ENCODE measurements around the gene MARS1.

Gene MARS1

GRCh38 chr12:57483466-57483865 lies 4.4 kb upstream of the MARS1 start:
- H3K79me2 ChIP-seq (ENCODE audit: low read length): peaks cover 7% of the 10 kb centered on the region
- H2AFZ ChIP-seq (ENCODE audit: low read depth, low read length): no peak overlapping the region
- no peak overlapping the region for H3K27ac ChIP-seq (ENCODE audit: low read length)
- H4K20me1 ChIP-seq (ENCODE audit: insufficient read depth, low read length): no peaks in the 10 kb centered on the region
- TF ChIP-seq EZH2phosphoT487 (IDR thresholded peaks at IDR 0.05; ENCODE audit: low read depth): no peak
- TF ChIP-seq, protein P1, sequence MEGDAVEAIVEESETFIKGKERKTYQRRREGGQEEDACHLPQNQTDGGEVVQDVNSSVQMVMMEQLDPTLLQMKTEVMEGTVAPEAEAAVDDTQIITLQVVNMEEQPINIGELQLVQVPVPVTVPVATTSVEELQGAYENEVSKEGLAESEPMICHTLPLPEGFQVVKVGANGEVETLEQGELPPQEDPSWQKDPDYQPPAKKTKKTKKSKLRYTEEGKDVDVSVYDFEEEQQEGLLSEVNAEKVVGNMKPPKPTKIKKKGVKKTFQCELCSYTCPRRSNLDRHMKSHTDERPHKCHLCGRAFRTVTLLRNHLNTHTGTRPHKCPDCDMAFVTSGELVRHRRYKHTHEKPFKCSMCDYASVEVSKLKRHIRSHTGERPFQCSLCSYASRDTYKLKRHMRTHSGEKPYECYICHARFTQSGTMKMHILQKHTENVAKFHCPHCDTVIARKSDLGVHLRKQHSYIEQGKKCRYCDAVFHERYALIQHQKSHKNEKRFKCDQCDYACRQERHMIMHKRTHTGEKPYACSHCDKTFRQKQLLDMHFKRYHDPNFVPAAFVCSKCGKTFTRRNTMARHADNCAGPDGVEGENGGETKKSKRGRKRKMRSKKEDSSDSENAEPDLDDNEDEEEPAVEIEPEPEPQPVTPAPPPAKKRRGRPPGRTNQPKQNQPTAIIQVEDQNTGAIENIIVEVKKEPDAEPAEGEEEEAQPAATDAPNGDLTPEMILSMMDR (IDR thresholded peaks at IDR 0.05; ENCODE audit: low read depth, low read length): no peak
- no peaks in the 10 kb centered on the region for H3K9me3 ChIP-seq (ENCODE audit: insufficient read depth, low read length)
- H3K4me3 ChIP-seq (ENCODE audit: low read length): no peak overlapping the region
- H3K4me2 ChIP-seq (ENCODE audit: low read length): no peak overlapping the region
- no peaks in the 10 kb centered on the region for H3K36me3 ChIP-seq (replicated peaks; ENCODE audit: low read depth, low read length)
- peaks cover 16% of the 10 kb centered on the region for H3K4me1 ChIP-seq (ENCODE audit: low read length)
- H3K9ac ChIP-seq (ENCODE audit: low read length): no peak overlapping the region
- no peaks in the 10 kb centered on the region for H3K27me3 ChIP-seq (ENCODE audit: low read depth, low read length)

DNA sequence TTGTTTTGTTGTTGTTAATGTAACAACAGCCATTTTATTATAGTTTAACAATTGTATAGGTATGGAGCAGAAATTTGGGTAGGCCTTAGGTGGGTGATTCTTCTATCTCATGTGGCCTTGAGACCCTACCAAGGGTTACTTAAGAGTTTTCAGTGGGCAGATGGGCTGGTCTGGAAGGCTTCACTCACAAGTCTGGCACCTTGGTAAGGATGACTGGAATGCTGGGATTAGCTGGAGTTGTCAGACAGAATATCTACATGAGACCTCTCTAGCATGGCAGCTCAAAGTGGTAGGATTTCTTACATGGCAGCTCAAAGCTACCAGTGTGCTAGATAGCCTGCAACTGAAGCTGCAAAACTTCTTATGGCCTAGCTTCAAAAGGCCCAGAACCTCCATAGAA lies 2.2 kb upstream of the MARS1 start:
- Histone ChIP-seq H2AFZ (ENCODE audit: low read depth, low read length) (no peak overlapping the region), H3K4me3 (ENCODE audit: low read length) (no peak overlapping the region), H3K9ac (ENCODE audit: low read length) (no peak overlapping the region), H4K20me1 (ENCODE audit: insufficient read depth, low read length) (no peaks in the 10 kb centered on the region), H3K27me3 (ENCODE audit: low read depth, low read length) (no peaks in the 10 kb centered on the region), H3K79me2 (ENCODE audit: low read length) (peaks cover 26% of the 10 kb centered on the region), H3K4me1 (ENCODE audit: low read length) (peaks cover 12% of the 10 kb centered on the region), H3K27ac (ENCODE audit: low read length) (no peak overlapping the region), H3K36me3 (replicated peaks; ENCODE audit: low read depth, low read length) (peaks cover 15% of the 10 kb centered on the region), H3K4me2 (ENCODE audit: low read length) (no peak overlapping the region), H3K9me3 (ENCODE audit: insufficient read depth, low read length) (no peaks in the 10 kb centered on the region)
- TF ChIP-seq, protein P1 (IDR thresholded peaks at IDR 0.05; ENCODE audit: low read depth, low read length): no peak
- TF ChIP-seq EZH2phosphoT487 (IDR thresholded peaks at IDR 0.05; ENCODE audit: low read depth): no peak

DNA sequence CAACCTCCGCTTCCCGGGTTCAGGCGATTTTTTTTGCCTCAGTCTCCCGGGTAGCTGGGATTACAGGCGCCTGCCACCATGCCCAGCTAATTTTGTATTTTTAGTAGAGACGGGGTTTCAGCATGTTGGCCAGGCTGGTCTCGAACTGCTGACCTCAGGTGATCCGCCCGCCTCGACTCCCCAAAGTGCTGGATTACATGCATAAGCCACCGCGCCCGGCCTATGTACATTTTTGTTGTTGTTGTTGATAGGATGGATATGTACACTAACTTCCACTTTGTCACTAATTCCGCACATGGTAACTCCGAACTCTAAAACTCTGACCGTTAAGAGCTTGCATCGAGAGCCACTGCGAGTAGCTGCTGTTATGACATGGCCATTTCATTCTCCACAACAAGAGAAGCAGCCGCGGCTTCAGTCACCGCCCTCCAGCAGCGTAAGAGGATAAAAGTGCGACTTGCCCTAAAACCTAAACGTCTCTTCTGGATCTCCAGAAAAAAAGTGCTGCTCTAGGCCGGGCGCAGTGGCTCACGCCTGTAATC lies 742 bp upstream of the MARS1 start:
- peak overlapping the region; percentile 41; the same call in 1 of the 2 replicates for H2AFZ ChIP-seq (ENCODE audit: low read depth, low read length)
- peaks cover 12% of the 10 kb centered on the region for H3K4me1 ChIP-seq (ENCODE audit: low read length)
- H3K36me3 ChIP-seq (replicated peaks; ENCODE audit: low read depth, low read length): peaks cover 24% of the 10 kb centered on the region
- TF ChIP-seq, protein P1 (IDR thresholded peaks at IDR 0.05; ENCODE audit: low read depth, low read length): no peak
- H3K79me2 ChIP-seq (ENCODE audit: low read length): peaks cover 26% of the 10 kb centered on the region
- peak overlapping the region; percentile 83 for H3K4me2 ChIP-seq (ENCODE audit: low read length)
- no peaks in the 10 kb centered on the region for H3K9me3 ChIP-seq (ENCODE audit: insufficient read depth, low read length)
- no peak overlapping the region for H3K9ac ChIP-seq (ENCODE audit: low read length)
- no peaks in the 10 kb centered on the region for H4K20me1 ChIP-seq (ENCODE audit: insufficient read depth, low read length)
- no peaks in the 10 kb centered on the region for H3K27me3 ChIP-seq (ENCODE audit: low read depth, low read length)
- peak overlapping the region; percentile 97 for H3K4me3 ChIP-seq (ENCODE audit: low read length)
- H3K27ac ChIP-seq (ENCODE audit: low read length): no peak overlapping the region

DNA sequence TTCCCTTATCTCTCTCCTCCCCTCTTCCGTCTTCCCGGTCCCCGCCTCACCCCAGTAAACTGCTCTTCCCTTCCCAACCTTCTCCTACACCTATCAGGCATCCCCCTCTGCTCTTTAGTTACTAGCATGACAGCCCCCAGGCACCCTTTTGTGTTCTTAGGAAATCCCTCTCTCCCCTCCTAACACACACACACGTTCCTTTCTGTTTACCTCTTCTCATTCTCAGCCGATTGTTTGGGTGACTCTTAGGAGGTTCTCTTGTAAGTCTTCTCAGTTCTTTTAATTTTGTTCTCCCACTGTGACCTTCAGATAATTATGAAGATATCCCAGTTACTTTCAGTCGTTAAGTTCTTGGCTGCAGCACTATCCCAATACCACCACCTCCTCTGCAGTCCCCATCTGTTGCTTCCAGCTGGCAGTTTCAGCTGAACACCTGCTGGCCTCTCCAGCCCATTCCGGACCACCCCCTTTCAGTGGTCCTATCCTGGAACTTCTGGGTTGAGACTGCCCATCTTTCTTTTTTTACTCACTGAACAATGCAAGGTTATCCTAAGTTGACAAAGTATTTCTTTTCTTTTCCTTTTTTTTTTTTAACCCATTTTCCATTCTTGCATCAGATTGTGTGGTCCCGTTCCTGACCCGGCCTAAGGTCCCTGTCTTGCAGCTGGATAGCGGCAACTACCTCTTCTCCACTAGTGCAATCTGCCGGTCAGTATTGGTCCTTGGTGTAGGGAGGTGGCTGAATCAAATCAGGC lies 711 bp downstream of the MARS1 start:
- Histone ChIP-seq H3K9me3 (ENCODE audit: insufficient read depth, low read length) (no peaks in the 10 kb centered on the region), H3K4me1 (ENCODE audit: low read length) (peaks cover 12% of the 10 kb centered on the region), H3K9ac (ENCODE audit: low read length) (peak overlapping the region; percentile 80), H3K36me3 (replicated peaks; ENCODE audit: low read depth, low read length) (peaks cover 30% of the 10 kb centered on the region), H3K27me3 (ENCODE audit: low read depth, low read length) (no peaks in the 10 kb centered on the region), H3K4me3 (ENCODE audit: low read length) (peak overlapping the region; percentile 97), H3K79me2 (ENCODE audit: low read length) (peaks cover 26% of the 10 kb centered on the region), H3K27ac (ENCODE audit: low read length) (peak overlapping the region; percentile 63), H2AFZ (ENCODE audit: low read depth, low read length) (no peak overlapping the region), H4K20me1 (ENCODE audit: insufficient read depth, low read length) (no peaks in the 10 kb centered on the region), H3K4me2 (ENCODE audit: low read length) (peak overlapping the region; percentile 95)
- TF ChIP-seq, protein P1 (IDR thresholded peaks at IDR 0.05; ENCODE audit: low read depth, low read length): no peak
- TF ChIP-seq EZH2phosphoT487 (IDR thresholded peaks at IDR 0.05; ENCODE audit: low read depth): no peak

All from OCI-LY3 (cell line).